Calu3 (cell line): ENCODE measurements around the gene FES. TPM values are rescaled to one million over a fixed set of nuclear protein-coding genes. Genes with fewer than 3 reads are reported as not detected.

ENCODE experiments used
- BruUV-seq: library from RNA; stranded (reverse); fragments of 400-500 nt; replicated peaks from 2 replicates; lab custom pipeline; 2021; lab: Mats Ljungman, UMichigan
- CTCF ChIA-PET: fragments of 300-600 bp; sonication (Branson Sonifier 250); formaldehyde crosslinking; loops from one replicate; lab custom pipeline; 2022; ENCODE audit warnings: antibody characterized with exemption; lab: Charles Lee
- DNase-seq: peaks from one replicate; pipeline ENCODE4 v3.0.0; 2022
- H3K27ac Mint-ChIP-seq: one replicate; pipeline ENCODE4 v1.8.0; 2022; ENCODE audit warnings: mixed read lengths; ENCODE audit not compliant: unreplicated experiment
- H3K27me3 Mint-ChIP-seq: one replicate; pipeline ENCODE4 v1.8.0; 2022; ENCODE audit warnings: mixed read lengths; ENCODE audit not compliant: unreplicated experiment
- H3K36me3 Mint-ChIP-seq: one replicate; pipeline ENCODE4 v1.8.0; 2022; ENCODE audit warnings: mild to moderate bottlenecking, moderate library complexity, mixed read lengths; ENCODE audit not compliant: insufficient read depth, unreplicated experiment
- H3K4me1 Mint-ChIP-seq: one replicate; pipeline ENCODE4 v1.8.0; 2022; ENCODE audit warnings: mild to moderate bottlenecking, low read depth, mixed read lengths; ENCODE audit not compliant: unreplicated experiment
- H3K4me3 Mint-ChIP-seq: one replicate; pipeline ENCODE4 v1.8.0; 2022; ENCODE audit warnings: mild to moderate bottlenecking, low read depth, moderate library complexity, mixed read lengths; ENCODE audit not compliant: unreplicated experiment
- H3K9me3 Mint-ChIP-seq: one replicate; pipeline ENCODE4 v1.8.0; 2022; ENCODE audit warnings: low read depth, mixed read lengths; ENCODE audit not compliant: unreplicated experiment
- intact Hi-C: fragments of 100-400 bp; cut with micrococcal nuclease; formaldehyde crosslinking; loops from one replicate; pipeline ENCODE4 v1.10.0; 2022; ENCODE audit not compliant: unreplicated experiment
- total RNA-seq: library from RNA; stranded (reverse); gene quantifications from 2 replicates; pipeline ENCODE4 v1.2.3, GENCODE V29; 2022
- TF ChIP-seq, protein P1 (sequence below): fragments of 200-600 bp; IDR thresholded peaks from one replicate; pipeline ENCODE4 v1.8.0; 2022; ENCODE audit warnings: antibody characterized with exemption; ENCODE audit not compliant: unreplicated experiment

FES gene
- total RNA-seq, 1 experiment from 2014 or later, result 1.7 TPM

DNA sequence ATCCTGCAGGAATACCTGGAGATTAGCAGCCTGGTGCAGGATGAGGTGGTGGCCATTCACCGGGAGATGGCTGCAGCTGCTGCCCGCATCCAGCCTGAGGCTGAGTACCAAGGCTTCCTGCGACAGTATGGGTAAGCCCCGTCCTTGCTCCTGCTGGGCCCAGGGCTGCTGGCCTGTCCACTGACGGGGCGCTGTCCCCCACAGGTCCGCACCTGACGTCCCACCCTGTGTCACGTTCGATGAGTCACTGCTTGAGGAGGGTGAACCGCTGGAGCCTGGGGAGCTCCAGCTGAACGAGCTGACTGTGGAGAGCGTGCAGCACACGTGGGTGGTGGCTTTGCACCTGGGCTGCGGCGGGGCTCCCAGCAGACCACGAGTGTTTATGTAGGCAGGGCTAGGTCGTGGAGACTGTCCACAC, 5.0 kb downstream of the FES start:
- H3K36me3 Mint-ChIP-seq, result no peaks in the 10 kb centered on the region
- CTCF ChIA-PET, result no interaction called here
- intact Hi-C loops, result loop anchor here (5.0 to 10.0 kb wide), 3 partner anchors 72 to 597 kb away; no protein-coding TSS in a partner anchor
- TF ChIP-seq, protein P1, sequence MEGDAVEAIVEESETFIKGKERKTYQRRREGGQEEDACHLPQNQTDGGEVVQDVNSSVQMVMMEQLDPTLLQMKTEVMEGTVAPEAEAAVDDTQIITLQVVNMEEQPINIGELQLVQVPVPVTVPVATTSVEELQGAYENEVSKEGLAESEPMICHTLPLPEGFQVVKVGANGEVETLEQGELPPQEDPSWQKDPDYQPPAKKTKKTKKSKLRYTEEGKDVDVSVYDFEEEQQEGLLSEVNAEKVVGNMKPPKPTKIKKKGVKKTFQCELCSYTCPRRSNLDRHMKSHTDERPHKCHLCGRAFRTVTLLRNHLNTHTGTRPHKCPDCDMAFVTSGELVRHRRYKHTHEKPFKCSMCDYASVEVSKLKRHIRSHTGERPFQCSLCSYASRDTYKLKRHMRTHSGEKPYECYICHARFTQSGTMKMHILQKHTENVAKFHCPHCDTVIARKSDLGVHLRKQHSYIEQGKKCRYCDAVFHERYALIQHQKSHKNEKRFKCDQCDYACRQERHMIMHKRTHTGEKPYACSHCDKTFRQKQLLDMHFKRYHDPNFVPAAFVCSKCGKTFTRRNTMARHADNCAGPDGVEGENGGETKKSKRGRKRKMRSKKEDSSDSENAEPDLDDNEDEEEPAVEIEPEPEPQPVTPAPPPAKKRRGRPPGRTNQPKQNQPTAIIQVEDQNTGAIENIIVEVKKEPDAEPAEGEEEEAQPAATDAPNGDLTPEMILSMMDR, result no peak
- no peaks in the 10 kb centered on the region for H3K4me1 Mint-ChIP-seq
- peaks cover 25% of the 10 kb centered on the region for H3K27me3 Mint-ChIP-seq
- no TSS peak for BruUV-seq
- DNase-seq, result no peak
- H3K27ac Mint-ChIP-seq, result no peak overlapping the region
- H3K4me3 Mint-ChIP-seq, result no peak overlapping the region
- no peaks in the 10 kb centered on the region for H3K9me3 Mint-ChIP-seq

DNA sequence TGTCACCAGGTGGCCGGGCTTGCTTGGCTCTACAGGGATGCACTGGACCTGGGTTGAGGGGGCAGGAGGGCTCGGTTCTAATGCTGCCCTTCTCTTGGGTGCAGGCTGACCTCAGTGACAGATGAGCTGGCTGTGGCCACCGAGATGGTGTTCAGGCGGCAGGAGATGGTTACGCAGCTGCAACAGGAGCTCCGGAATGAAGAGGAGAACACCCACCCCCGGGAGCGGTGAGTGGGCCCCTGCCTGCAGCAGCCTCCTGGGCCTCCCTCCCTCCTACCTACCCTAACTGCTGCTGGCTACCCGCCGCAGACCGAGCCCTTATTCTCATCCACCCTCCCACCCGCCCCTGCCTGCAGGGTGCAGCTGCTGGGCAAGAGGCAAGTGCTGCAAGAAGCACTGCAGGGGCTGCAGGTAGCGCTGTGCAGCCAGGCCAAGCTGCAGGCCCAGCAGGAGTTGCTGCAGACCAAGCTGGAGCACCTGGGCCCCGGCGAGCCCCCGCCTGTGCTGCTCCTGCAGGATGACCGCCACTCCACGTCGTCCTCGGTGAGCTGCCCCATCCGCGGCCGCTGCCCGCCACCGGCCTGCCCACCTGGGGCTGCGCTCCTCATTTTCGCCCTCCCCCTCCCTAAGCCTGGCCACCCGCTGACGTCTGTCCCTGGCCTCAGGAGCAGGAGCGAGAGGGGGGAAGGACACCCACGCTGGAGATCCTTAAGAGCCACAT, 5.6 kb downstream of the FES start:
- TF ChIP-seq, protein P1, result no peak
- no peak for DNase-seq
- H3K27ac Mint-ChIP-seq, result no peak overlapping the region
- no peaks in the 10 kb centered on the region for H3K36me3 Mint-ChIP-seq
- intact Hi-C loops, result loop anchor here (5.0 to 10.0 kb wide), 3 partner anchors 73 to 598 kb away; no protein-coding TSS in a partner anchor
- H3K4me1 Mint-ChIP-seq, result no peaks in the 10 kb centered on the region
- CTCF ChIA-PET, result interaction anchor here (0.6 kb wide), 1 partner anchor 530 kb away, joined by 3 read pairs; no protein-coding TSS in a partner anchor
- peaks cover 25% of the 10 kb centered on the region for H3K27me3 Mint-ChIP-seq
- no peak overlapping the region for H3K4me3 Mint-ChIP-seq
- no peaks in the 10 kb centered on the region for H3K9me3 Mint-ChIP-seq
- no TSS peak for BruUV-seq

DNA sequence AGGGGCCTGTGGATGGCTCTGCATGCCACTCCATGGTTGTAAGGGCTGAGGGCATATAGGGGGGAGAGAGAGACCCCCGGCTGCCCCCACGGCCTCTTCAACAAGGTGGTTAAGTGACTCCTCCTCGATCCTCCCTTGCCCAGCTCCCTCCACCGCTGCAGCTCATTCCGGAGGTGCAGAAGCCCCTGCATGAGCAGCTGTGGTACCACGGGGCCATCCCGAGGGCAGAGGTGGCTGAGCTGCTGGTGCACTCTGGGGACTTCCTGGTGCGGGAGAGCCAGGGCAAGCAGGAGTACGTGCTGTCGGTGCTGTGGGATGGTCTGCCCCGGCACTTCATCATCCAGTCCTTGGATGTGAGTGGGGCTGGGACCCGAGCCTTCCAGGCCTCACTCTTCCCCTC, 6.5 kb downstream of the FES start:
- TF ChIP-seq, protein P1, result no peak
- Mint-ChIP-seq H3K27ac (no peak overlapping the region), H3K4me3 (no peak overlapping the region), H3K36me3 (no peaks in the 10 kb centered on the region), H3K27me3 (peaks cover 32% of the 10 kb centered on the region), H3K9me3 (no peaks in the 10 kb centered on the region), H3K4me1 (no peaks in the 10 kb centered on the region)
- intact Hi-C loops, result no loop called here
- no TSS peak for BruUV-seq
- no peak for DNase-seq
- CTCF ChIA-PET, result no interaction called here

DNA sequence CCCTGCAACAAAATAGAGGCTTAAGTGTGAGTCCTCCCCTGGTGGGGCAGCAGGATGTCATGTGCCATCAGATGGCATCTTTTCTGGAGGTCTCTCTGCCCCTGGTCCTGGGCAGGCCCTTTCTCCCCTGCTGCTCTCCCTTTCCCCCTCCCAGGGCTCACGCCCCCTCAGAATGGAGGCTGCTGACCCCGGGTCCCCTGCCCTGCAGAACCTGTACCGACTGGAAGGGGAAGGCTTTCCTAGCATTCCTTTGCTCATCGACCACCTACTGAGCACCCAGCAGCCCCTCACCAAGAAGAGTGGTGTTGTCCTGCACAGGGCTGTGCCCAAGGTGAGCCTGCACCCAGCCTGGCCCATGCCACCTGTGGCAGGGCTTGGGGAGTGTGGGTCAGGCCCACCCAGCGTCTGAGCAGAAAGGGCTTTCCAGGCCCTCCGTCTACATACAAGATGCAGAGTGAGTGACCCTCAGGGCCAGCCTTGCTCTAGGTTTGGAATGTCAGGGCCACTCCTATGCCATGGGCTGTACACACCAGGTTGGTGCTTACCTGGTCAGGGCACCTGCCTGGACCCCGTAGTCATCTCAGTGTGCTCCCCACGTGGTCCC, 7.1 kb downstream of the FES start:
- no peak overlapping the region for H3K27ac Mint-ChIP-seq
- no peaks in the 10 kb centered on the region for H3K36me3 Mint-ChIP-seq
- CTCF ChIA-PET, result no interaction called here
- DNase-seq, result no peak
- H3K4me1 Mint-ChIP-seq, result no peaks in the 10 kb centered on the region
- no peaks in the 10 kb centered on the region for H3K9me3 Mint-ChIP-seq
- H3K27me3 Mint-ChIP-seq, result peaks cover 38% of the 10 kb centered on the region
- TF ChIP-seq, protein P1, result no peak
- no TSS peak for BruUV-seq
- intact Hi-C loops, result no loop called here
- H3K4me3 Mint-ChIP-seq, result no peak overlapping the region
